GM06990 (cell line): ENCODE measurements around the gene TNFAIP8L1.

ENCODE experiments used
- DNase-seq: peaks from one replicate; pipeline ENCODE4 v3.0.0-alpha.2; 2011; ENCODE audit not compliant: insufficient read length; ENCODE audit errors: extremely low read depth
- H3K27me3 ChIP-seq: replicated peaks from 2 replicates; pipeline ENCODE4 v1.6.0; 2011; ENCODE audit warnings: low read length; ENCODE audit not compliant: control insufficient read depth, insufficient read depth
- H3K36me3 ChIP-seq: 2 replicates; pipeline ENCODE4 v1.5.1; 2011; ENCODE audit warnings: low read length; ENCODE audit not compliant: control insufficient read depth, insufficient read depth
- H3K4me3 ChIP-seq: replicated peaks from 2 replicates; pipeline ENCODE4 v1.5.1; 2011; ENCODE audit warnings: low read depth, mild to moderate bottlenecking, control low read depth, low read length
- CTCF ChIP-seq: IDR thresholded peaks from 2 replicates; pipeline ENCODE4 v1.5.1; 2011; ENCODE audit warnings: low read length, control low read depth, mild to moderate bottlenecking, inconsistent platforms; ENCODE audit not compliant: insufficient read depth, poor library complexity, severe bottlenecking

TNFAIP8L1 gene

GRCh38 chr19:4702764-4703163 lies 63.4 kb downstream of the TNFAIP8L1 start:
- Histone ChIP-seq H3K4me3 (no peak overlapping the region), H3K36me3 (peaks cover 37% of the 10 kb centered on the region), H3K27me3 (no peaks in the 10 kb centered on the region)
- no peak for TF ChIP-seq CTCF
- DNase-seq: no peak

- H3K36me3 ChIP-seq: peaks cover 29% of the 10 kb centered on the region
- DNase-seq: no peak
- TF ChIP-seq CTCF: no peak
- H3K4me3 ChIP-seq: no peak overlapping the region
- no peaks in the 10 kb centered on the region for H3K27me3 ChIP-seq
These were observed 64.5 kb downstream of the TNFAIP8L1 start for GRCh38 chr19:4703671-4704316.

- no peak overlapping the region for H3K4me3 ChIP-seq
- H3K36me3 ChIP-seq: peaks cover 27% of the 10 kb centered on the region
- DNase-seq: no peak
- no peaks in the 10 kb centered on the region for H3K27me3 ChIP-seq
- TF ChIP-seq CTCF: no peak
These were observed 65.0 kb downstream of the TNFAIP8L1 start for GRCh38 chr19:4704317-4704673.
